HG02759 (cell line): ENCODE data around the gene ECE2.

Source experiments
- ATAC-seq: cut with Tn5 transposase; IDR thresholded peaks from one replicate; pipeline ENCODE4 v1.9.1; 2021; ENCODE audit warnings: mild to moderate bottlenecking, moderate library complexity; ENCODE audit not compliant: unreplicated experiment

The ECE2 gene

GRCh38 chr3:184308744-184309143 lies 32.9 kb downstream of the ECE2 start:
- ATAC-seq: no peak

GRCh38 chr3:184311633-184312032 lies 35.8 kb downstream of the ECE2 start:
- ATAC-seq: no peak

- ATAC-seq: peak; percentile 89
These were observed 38.5 kb downstream of the ECE2 start, which contains the start of gene EIF4G1 for GRCh38 chr3:184314363-184314699. EIF4G1 (plus strand) TSS chr3:184314606; CDS start chr3:184315797, 1,191 bp downstream.

GRCh38 chr3:184314700-184315542 lies 39.1 kb downstream of the ECE2 start:
- peak; percentile 70 for ATAC-seq

GRCh38 chr3:184315543-184315867 lies 39.7 kb downstream of the ECE2 start:
- no peak for ATAC-seq

- no peak for ATAC-seq
These were observed 40.2 kb downstream of the ECE2 start for GRCh38 chr3:184315871-184316661.

- no peak for ATAC-seq
These were observed 41.0 kb downstream of the ECE2 start for GRCh38 chr3:184316792-184317191.

- ATAC-seq: no peak
These were observed 41.4 kb downstream of the ECE2 start for GRCh38 chr3:184317201-184317600.

GRCh38 chr3:184320104-184320445 lies 44.3 kb downstream of the ECE2 start:
- no peak for ATAC-seq

- no peak for ATAC-seq
These were observed 45.8 kb downstream of the ECE2 start for GRCh38 chr3:184321666-184322065.

- ATAC-seq: no peak
These were observed 47.1 kb downstream of the ECE2 start for GRCh38 chr3:184322731-184323487.

GRCh38 chr3:184323696-184324095 lies 47.9 kb downstream of the ECE2 start:
- no peak for ATAC-seq

- no peak for ATAC-seq
These were observed 49.4 kb downstream of the ECE2 start for GRCh38 chr3:184325269-184325668.

- no peak for ATAC-seq
These were observed 50.0 kb downstream of the ECE2 start for GRCh38 chr3:184325715-184326369.

- ATAC-seq: no peak
These were observed 51.3 kb downstream of the ECE2 start for GRCh38 chr3:184327171-184327570.

GRCh38 chr3:184328516-184328915 lies 52.7 kb downstream of the ECE2 start:
- ATAC-seq: no peak

- ATAC-seq: no peak
These were observed 56.7 kb downstream of the ECE2 start for GRCh38 chr3:184332370-184333090.

GRCh38 chr3:184333190-184333589 lies 57.4 kb downstream of the ECE2 start:
- no peak for ATAC-seq

GRCh38 chr3:184333700-184334099 lies 57.9 kb downstream of the ECE2 start:
- no peak for ATAC-seq

GRCh38 chr3:184334470-184335158 lies 58.8 kb downstream of the ECE2 start:
- ATAC-seq: no peak
